Activated CD8-positive, alpha-beta T cell treated with anti-CD3 and anti-CD28 coated beads for 36 hours (primary cell): ENCODE measurements around the gene DDR1. TPM values are rescaled to one million over a fixed set of nuclear protein-coding genes. Genes with fewer than 3 reads are reported as not detected.
"Not testable (repeated sequence)": the region's sequence is repeated elsewhere in the genome, so short reads cannot be mapped to it uniquely, and the experiment has no call there.

Experiments used
- ATAC-seq: fragments of 200-7000 bp; cut with Tn5 transposase; one replicate; pipeline ENCODE4 v1.10.0; 2021; ENCODE audit warnings: mild to moderate bottlenecking, moderate library complexity
- CTCF ChIA-PET: fragments of 350-600 bp; sonication (Branson Sonifier 250); formaldehyde crosslinking; loops from one replicate; lab custom pipeline; 2021; ENCODE audit warnings: antibody characterized with exemption; lab: Charles Lee
- POLR2A ChIA-PET: fragments of 350-600 bp; sonication (Branson Sonifier 250); formaldehyde crosslinking; loops from one replicate; lab custom pipeline; 2021; ENCODE audit warnings: antibody characterized with exemption; lab: Charles Lee
- DNase-seq: peaks from one replicate; pipeline ENCODE4 v3.0.0-alpha.2; 2020
- H3K27ac Mint-ChIP-seq: one replicate; pipeline ENCODE4 v1.8.0; 2021; ENCODE audit warnings: mild to moderate bottlenecking, mixed read lengths
- H3K27me3 Mint-ChIP-seq: one replicate; pipeline ENCODE4 v1.8.0; 2021; ENCODE audit warnings: mixed read lengths
- H3K36me3 Mint-ChIP-seq: one replicate; pipeline ENCODE4 v1.8.0; 2021; ENCODE audit warnings: low read depth, mixed read lengths
- H3K4me1 Mint-ChIP-seq: one replicate; pipeline ENCODE4 v1.8.0; 2021; ENCODE audit warnings: low read depth, mixed read lengths
- H3K4me3 Mint-ChIP-seq: one replicate; pipeline ENCODE4 v1.8.0; 2021; ENCODE audit warnings: mild to moderate bottlenecking, moderate library complexity, mixed read lengths
- H3K9me3 Mint-ChIP-seq: one replicate; pipeline ENCODE4 v1.8.0; 2021; ENCODE audit warnings: mixed read lengths
- intact Hi-C: fragments of 100-400 bp; cut with micrococcal nuclease; formaldehyde crosslinking; loops from one replicate; pipeline ENCODE4 v1.10.0; 2022
- total RNA-seq, 2 experiments: library from RNA; stranded (reverse); gene quantifications; one replicate each; pipeline ENCODE4 v1.2.3, GENCODE V29; 2021
- TF ChIP-seq, protein P1 (sequence below): fragments of 200-600 bp; IDR thresholded peaks from one replicate; pipeline ENCODE4 v1.8.0; 2022; ENCODE audit warnings: antibody characterized with exemption, mild to moderate bottlenecking

The DDR1 gene
- total RNA-seq, 2 experiments from 2014 or later: 14.4 to 14.5 TPM

DNA sequence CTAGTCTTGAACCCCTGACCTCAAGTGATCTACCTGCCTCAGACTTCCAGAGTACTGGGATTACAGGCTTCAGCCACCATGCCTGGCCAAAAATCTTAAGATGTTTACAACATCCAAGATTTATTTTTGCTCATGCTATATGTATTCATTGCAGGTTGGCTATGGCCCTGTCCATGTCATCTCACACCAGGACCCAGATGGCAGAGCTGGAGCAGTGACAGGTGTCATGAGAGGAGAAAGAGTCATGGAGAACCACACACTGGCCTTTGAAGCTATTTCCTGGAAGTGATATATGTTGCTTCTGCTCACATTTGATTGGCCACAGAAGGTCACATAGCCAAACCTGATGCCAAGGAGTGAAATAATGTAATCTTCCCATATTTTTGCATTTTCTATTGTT, 13.8 kb upstream of the DDR1 start:
- ATAC-seq (peak; percentile 81), DNase-seq (peak; percentile 35)
- Mint-ChIP-seq H3K4me1 (peaks cover 28% of the 10 kb centered on the region), H3K27me3 (no peaks in the 10 kb centered on the region), H3K9me3 (peaks cover 35% of the 10 kb centered on the region), H3K27ac (peak overlapping the region; percentile 90), H3K36me3 (peaks cover 35% of the 10 kb centered on the region), H3K4me3 (no peak overlapping the region)
- POLR2A ChIA-PET: interaction anchor here (0.9 kb wide), 1 partner anchor 27 kb away, joined by 3 read pairs; no protein-coding TSS in a partner anchor
- TF ChIP-seq, protein P1, sequence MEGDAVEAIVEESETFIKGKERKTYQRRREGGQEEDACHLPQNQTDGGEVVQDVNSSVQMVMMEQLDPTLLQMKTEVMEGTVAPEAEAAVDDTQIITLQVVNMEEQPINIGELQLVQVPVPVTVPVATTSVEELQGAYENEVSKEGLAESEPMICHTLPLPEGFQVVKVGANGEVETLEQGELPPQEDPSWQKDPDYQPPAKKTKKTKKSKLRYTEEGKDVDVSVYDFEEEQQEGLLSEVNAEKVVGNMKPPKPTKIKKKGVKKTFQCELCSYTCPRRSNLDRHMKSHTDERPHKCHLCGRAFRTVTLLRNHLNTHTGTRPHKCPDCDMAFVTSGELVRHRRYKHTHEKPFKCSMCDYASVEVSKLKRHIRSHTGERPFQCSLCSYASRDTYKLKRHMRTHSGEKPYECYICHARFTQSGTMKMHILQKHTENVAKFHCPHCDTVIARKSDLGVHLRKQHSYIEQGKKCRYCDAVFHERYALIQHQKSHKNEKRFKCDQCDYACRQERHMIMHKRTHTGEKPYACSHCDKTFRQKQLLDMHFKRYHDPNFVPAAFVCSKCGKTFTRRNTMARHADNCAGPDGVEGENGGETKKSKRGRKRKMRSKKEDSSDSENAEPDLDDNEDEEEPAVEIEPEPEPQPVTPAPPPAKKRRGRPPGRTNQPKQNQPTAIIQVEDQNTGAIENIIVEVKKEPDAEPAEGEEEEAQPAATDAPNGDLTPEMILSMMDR: no peak
- intact Hi-C loops: no loop called here
- CTCF ChIA-PET: no interaction called here

GRCh38 chr6:30871592-30872183, 12.6 kb upstream of the DDR1 start:
- TF ChIP-seq, protein P1: no peak
- POLR2A ChIA-PET: no interaction called here
- no peaks in the 10 kb centered on the region for H3K27me3 Mint-ChIP-seq
- H3K36me3 Mint-ChIP-seq: peaks cover 35% of the 10 kb centered on the region
- DNase-seq: no peak
- H3K9me3 Mint-ChIP-seq: peaks cover 35% of the 10 kb centered on the region
- CTCF ChIA-PET: interaction anchor here (1.0 kb wide), 1 partner anchor 51 kb away, joined by 3 read pairs; no protein-coding TSS in a partner anchor
- intact Hi-C loops: no loop called here
- peak overlapping the region; percentile 90 for H3K27ac Mint-ChIP-seq
- H3K4me1 Mint-ChIP-seq: peaks cover 38% of the 10 kb centered on the region
- ATAC-seq: no peak
- H3K4me3 Mint-ChIP-seq: no peak overlapping the region

DNA sequence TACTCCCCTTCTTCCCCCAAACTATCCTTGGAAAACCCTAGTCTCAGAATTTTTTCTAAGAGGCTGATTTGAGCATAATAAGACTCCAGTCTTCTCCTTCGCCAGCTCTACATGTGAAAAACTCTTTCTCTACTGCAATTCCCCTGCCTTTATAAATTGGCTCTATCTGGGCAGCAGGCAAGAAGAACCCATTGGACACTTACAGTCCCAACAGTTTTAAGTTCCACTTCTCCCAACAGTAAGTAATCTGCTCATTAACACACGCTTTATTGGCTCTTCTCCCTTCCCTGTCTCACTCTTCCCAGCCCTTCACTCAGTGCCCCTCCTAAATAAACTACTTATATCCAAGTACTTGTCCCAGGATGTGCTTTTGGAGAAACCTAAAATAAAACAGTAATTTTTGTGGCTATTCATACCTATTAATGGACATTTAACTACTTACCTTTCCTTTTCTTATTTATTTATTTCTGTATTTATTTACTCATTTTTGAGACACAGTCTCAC, 11.1 kb upstream of the DDR1 start:
- ATAC-seq (no peak), DNase-seq (no peak)
- Mint-ChIP-seq H3K4me3 (no peak overlapping the region), H3K4me1 (peaks cover 50% of the 10 kb centered on the region), H3K27ac (no peak overlapping the region), H3K9me3 (peaks cover 35% of the 10 kb centered on the region), H3K36me3 (peaks cover 35% of the 10 kb centered on the region), H3K27me3 (no peaks in the 10 kb centered on the region)
- CTCF ChIA-PET: interaction anchor here (1.3 to 1.8 kb wide), 2 partner anchors 12 to 44 kb away, joined by 3 to 9 read pairs; no protein-coding TSS in a partner anchor
- intact Hi-C loops: no loop called here
- POLR2A ChIA-PET: interaction anchor here (0.8 to 1.1 kb wide), 3 partner anchors 9 to 141 kb away, joined by 3 read pairs; no protein-coding TSS in a partner anchor
- TF ChIP-seq, protein P1: no peak

DNA sequence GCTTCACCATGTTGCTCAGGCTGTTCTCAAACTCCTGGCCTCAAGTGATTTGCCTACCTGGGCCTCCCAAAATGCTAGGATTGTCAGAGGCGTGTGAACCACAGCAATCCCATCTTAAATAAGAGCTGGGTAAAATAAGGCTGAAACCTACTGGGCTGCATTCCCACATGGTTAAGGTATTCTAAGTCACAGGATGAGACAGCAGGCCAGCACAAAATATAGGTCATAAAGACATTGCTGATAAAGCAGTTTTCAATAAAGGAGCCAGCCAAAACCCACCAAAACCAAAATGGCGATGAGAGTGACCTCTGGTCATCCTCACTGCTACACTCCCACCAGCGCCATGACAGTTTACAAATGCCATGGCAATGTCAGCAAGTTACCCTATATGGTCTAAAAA, 10.5 kb upstream of the DDR1 start:
- H3K27me3 Mint-ChIP-seq, intact Hi-C loops, H3K27ac Mint-ChIP-seq, DNase-seq, H3K4me3 Mint-ChIP-seq, ATAC-seq: not testable (repeated sequence)
- peaks cover 55% of the 10 kb centered on the region for H3K4me1 Mint-ChIP-seq
- POLR2A ChIA-PET: interaction anchor here (0.5 kb wide), 1 partner anchor 117 kb away, joined by 3 read pairs; no protein-coding TSS in a partner anchor
- peaks cover 31% of the 10 kb centered on the region for H3K9me3 Mint-ChIP-seq
- CTCF ChIA-PET: interaction anchor here (0.7 to 1.8 kb wide), 3 partner anchors 9 to 195 kb away, joined by 3 to 9 read pairs (median 3); no protein-coding TSS in a partner anchor
- peaks cover 35% of the 10 kb centered on the region for H3K36me3 Mint-ChIP-seq

DNA sequence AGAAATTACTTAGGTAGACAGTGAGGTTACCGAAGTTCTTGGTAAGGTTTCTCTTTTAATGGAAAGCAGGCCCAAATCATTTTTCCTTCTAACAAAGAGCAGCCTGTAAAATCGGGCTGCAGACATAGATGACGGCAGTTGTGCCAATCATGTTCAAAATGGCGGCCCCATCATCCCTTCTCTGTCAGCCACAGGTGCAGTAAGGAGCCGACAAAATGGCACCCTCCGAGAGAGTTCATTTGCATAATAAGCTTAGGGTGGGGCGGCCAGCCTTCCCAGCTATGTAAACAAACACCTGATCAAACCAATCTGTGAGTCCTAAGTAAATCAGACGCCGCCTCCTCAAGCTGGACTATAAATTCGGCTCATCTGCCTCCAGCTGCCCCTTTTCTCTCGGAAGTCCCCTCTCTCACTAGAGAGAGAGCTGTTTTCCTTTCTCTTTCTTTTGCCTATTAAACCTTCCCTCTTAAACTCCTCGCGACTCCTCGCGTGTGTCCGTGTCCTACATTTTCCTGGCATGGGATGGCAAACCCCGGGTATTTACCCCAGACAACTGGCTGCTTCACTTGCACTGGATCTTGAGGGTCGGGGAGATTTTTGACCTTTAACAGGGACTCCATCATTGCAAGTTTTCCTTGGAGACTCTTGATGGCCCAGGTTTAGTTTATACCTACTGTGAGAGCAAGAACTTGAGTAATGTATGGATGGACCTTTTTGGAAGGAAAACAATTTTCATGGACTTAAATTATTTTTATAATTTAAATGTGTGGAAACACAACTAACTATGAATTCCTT, 8.9 kb upstream of the DDR1 start:
- POLR2A ChIA-PET: interaction anchor here (1.4 to 1.7 kb wide), 2 partner anchors 53 to 133 kb away, joined by 4 to 8 read pairs; partner anchors contain the start of gene FLOT1
- no peak for DNase-seq
- ATAC-seq: no peak
- intact Hi-C loops: loop anchor here (2.0 to 5.0 kb wide), 2 partner anchors 47 to 138 kb away; no protein-coding TSS in a partner anchor
- no peak overlapping the region for H3K4me3 Mint-ChIP-seq
- CTCF ChIA-PET: interaction anchor here (0.7 to 10.4 kb wide), 6 partner anchors 9 to 144 kb away, joined by 3 to 82 read pairs (median 5); partner anchors contain the start of genes DDR1 and VARS2
- H3K27ac Mint-ChIP-seq: no peak overlapping the region
- peaks cover 25% of the 10 kb centered on the region for H3K36me3 Mint-ChIP-seq
- peaks cover 20% of the 10 kb centered on the region for H3K9me3 Mint-ChIP-seq
- no peaks in the 10 kb centered on the region for H3K27me3 Mint-ChIP-seq
- peaks cover 55% of the 10 kb centered on the region for H3K4me1 Mint-ChIP-seq
- TF ChIP-seq, protein P1: no peak
